RWPE2 (cell line): Measurements from ENCODE around the gene AHCYL1.

Source experiments
- ATAC-seq: fragments of 200-7000 bp; cut with Tn5 transposase; 3 replicates; pipeline ENCODE4 v1.9.1; 2021; ENCODE audit warnings: low read depth
- DNase-seq: peaks from one replicate; pipeline ENCODE4 v3.0.0-alpha.2; 2020; ENCODE audit warnings: low spot score
- H3K27ac ChIP-seq: fragments of 450-650 bp; 2 replicates; pipeline ENCODE4 v1.5.1; 2017; ENCODE audit warnings: mild to moderate bottlenecking; ENCODE audit not compliant: poor library complexity, severe bottlenecking
- H3K27me3 ChIP-seq: fragments of 250-450 bp; sonication (Bioruptor Pico); 2 replicates; pipeline ENCODE4 v1.5.1; 2021; ENCODE audit warnings: mild to moderate bottlenecking, moderate library complexity; ENCODE audit not compliant: insufficient read depth, poor library complexity, severe bottlenecking
- H3K36me3 ChIP-seq: fragments of 250-450 bp; sonication (Bioruptor Pico); 2 replicates; pipeline ENCODE4 v1.5.1; 2020; ENCODE audit warnings: low read depth, mild to moderate bottlenecking, moderate library complexity
- H3K4me1 ChIP-seq: fragments of 250-450 bp; sonication (Bioruptor Pico); 2 replicates; pipeline ENCODE4 v1.5.1; 2021; ENCODE audit warnings: mild to moderate bottlenecking, moderate library complexity; ENCODE audit not compliant: insufficient read depth, poor library complexity, severe bottlenecking
- H3K4me3 ChIP-seq: fragments of 250-450 bp; sonication (Bioruptor Pico); 2 replicates; pipeline ENCODE4 v1.5.1; 2021; ENCODE audit warnings: mild to moderate bottlenecking, moderate library complexity; ENCODE audit not compliant: severe bottlenecking
- H3K9me3 ChIP-seq: fragments of 250-450 bp; sonication (Bioruptor Pico); 2 replicates; pipeline ENCODE4 v1.5.1; 2021; ENCODE audit warnings: mild to moderate bottlenecking, moderate library complexity; ENCODE audit not compliant: severe bottlenecking
- TF ChIP-seq, protein P1 (sequence below): fragments of 450-650 bp; IDR thresholded peaks from one replicate; pipeline ENCODE4 v1.5.1; 2017; ENCODE audit warnings: mild to moderate bottlenecking, moderate library complexity; ENCODE audit not compliant: poor library complexity, severe bottlenecking

AHCYL1 gene

DNA sequence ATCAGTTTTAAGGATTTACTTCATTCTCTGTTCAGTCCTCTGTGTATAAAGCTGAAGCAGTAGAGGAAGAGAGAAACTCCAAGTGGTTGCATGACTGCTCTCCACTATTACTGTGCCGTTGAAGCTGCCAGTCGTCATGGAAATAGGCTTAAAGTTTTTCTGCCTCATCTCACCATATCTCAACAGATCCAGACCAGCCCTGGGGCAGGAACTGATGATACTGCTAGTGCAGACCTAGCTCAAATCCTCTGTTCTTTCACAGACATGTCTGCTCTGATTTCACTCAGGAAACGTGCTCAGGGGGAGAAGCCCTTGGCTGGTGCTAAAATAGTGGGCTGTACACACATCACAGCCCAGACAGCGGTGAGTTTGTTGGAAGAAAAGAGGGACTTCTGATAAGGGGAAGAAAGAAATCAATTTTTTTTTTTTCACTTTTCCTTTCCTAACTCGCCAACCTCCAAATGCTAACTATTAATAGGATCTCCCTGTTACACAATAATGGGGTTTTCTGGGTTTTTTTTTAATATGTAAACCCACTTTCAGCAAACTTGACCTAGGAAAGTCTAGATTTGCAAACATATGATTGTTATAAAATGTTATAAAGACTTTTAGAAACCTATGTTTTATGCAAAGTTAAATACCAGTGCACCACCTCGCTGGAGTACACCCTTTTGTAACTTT lies 27.7 kb downstream of the AHCYL1 start:
- no peaks in the 10 kb centered on the region for H3K9me3 ChIP-seq
- no peak overlapping the region for H3K27ac ChIP-seq
- H3K27me3 ChIP-seq: no peaks in the 10 kb centered on the region
- no peaks in the 10 kb centered on the region for H3K4me1 ChIP-seq
- no peak for ATAC-seq
- TF ChIP-seq, protein P1, sequence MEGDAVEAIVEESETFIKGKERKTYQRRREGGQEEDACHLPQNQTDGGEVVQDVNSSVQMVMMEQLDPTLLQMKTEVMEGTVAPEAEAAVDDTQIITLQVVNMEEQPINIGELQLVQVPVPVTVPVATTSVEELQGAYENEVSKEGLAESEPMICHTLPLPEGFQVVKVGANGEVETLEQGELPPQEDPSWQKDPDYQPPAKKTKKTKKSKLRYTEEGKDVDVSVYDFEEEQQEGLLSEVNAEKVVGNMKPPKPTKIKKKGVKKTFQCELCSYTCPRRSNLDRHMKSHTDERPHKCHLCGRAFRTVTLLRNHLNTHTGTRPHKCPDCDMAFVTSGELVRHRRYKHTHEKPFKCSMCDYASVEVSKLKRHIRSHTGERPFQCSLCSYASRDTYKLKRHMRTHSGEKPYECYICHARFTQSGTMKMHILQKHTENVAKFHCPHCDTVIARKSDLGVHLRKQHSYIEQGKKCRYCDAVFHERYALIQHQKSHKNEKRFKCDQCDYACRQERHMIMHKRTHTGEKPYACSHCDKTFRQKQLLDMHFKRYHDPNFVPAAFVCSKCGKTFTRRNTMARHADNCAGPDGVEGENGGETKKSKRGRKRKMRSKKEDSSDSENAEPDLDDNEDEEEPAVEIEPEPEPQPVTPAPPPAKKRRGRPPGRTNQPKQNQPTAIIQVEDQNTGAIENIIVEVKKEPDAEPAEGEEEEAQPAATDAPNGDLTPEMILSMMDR: no peak
- peaks cover 85% of the 10 kb centered on the region for H3K36me3 ChIP-seq
- no peak for DNase-seq
- H3K4me3 ChIP-seq: no peak overlapping the region

DNA sequence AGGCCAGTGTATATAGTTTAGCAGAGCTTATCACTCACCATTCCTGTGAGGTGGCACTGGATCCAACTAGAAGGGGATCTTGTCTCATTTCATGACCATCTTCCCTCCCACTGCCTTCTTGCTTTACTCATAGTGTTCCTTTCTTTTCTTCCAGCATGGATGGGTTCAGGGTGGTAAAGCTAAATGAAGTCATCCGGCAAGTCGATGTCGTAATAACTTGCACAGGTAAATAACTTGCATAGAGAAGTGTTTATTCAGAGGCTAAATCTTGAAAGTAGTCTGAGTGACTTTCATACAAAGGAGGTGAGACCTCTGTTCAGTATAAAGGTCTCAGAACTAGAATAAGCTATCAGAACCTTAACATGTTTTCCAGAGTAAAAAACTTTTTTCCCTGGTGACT lies 33.2 kb downstream of the AHCYL1 start:
- ATAC-seq (no peak), DNase-seq (no peak)
- no peaks in the 10 kb centered on the region for H3K9me3 ChIP-seq
- no peak overlapping the region for H3K4me3 ChIP-seq
- TF ChIP-seq, protein P1: no peak
- no peaks in the 10 kb centered on the region for H3K27me3 ChIP-seq
- peaks cover 92% of the 10 kb centered on the region for H3K36me3 ChIP-seq
- no peaks in the 10 kb centered on the region for H3K4me1 ChIP-seq
- H3K27ac ChIP-seq: no peak overlapping the region

DNA sequence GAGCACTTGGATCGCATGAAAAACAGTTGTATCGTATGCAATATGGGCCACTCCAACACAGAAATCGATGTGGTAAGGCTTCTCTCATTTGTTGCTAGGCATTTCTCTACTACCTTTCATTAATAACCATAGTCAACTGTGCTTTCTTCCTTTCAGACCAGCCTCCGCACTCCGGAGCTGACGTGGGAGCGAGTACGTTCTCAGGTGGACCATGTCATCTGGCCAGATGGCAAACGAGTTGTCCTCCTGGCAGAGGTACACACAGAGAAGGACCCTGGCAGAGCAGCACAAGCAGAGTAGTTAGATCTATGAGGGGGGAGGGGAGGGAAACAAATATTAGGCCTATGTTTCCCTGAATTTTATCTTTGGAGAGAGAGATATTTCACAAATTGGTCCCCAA lies 33.8 kb downstream of the AHCYL1 start:
- Histone ChIP-seq H3K27ac (no peak overlapping the region), H3K9me3 (no peaks in the 10 kb centered on the region)

DNA sequence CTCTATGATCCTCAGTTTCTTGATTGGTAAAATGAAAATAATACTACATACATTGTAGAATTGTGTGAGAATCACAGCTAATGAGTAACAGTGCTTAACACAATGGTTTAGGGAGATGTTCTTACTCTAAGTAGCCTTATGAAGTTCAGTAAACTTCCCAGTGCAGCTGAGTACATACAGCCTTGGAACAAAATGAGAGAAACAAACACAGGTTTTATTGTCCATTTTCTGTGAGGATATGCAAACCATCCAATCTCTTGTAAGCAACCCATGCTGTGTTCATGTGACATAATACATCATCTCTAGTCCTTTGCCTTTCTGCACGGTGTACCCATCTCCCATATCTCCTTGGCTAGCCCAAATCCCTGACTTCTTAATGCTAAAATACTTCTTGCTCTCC lies 35.2 kb downstream of the AHCYL1 start:
- H3K27ac ChIP-seq: no peak overlapping the region
- DNase-seq: no peak

More for the DNA sequence above, 33.8 kb downstream of the AHCYL1 start:
- ATAC-seq: no peak
- Histone ChIP-seq H3K27me3 (no peaks in the 10 kb centered on the region), H3K4me3 (no peak overlapping the region), H3K36me3 (peaks cover 90% of the 10 kb centered on the region), H3K4me1 (no peaks in the 10 kb centered on the region)
- TF ChIP-seq, protein P1: no peak
- no peak for DNase-seq

DNA sequence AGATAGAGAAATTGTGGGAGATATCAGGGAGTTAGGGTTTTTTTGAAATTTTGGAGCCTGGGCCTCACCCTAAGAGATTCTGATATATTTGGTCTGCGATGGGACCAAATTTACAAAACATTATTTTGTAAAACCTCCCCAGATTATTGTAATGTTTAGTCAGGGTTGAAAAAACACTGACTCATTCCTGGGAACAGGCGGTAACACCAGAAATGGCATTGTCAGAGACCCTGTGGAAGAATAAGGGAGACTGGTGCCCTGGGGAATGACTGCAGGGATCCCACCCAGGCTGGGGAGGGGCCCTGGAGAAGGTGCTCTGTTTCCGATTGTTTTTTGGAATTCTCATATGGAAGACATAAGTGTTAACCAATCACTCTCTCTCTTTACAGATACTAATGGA lies 36.7 kb downstream of the AHCYL1 start:
- Histone ChIP-seq H3K9me3 (no peaks in the 10 kb centered on the region), H3K27me3 (no peaks in the 10 kb centered on the region), H3K4me1 (no peaks in the 10 kb centered on the region), H3K36me3 (peaks cover 64% of the 10 kb centered on the region), H3K27ac (no peak overlapping the region), H3K4me3 (no peak overlapping the region)
- ATAC-seq (no peak), DNase-seq (no peak)
- TF ChIP-seq, protein P1: no peak

More for the DNA sequence above, 35.2 kb downstream of the AHCYL1 start:
- Histone ChIP-seq H3K9me3 (no peaks in the 10 kb centered on the region), H3K4me3 (no peak overlapping the region), H3K27me3 (no peaks in the 10 kb centered on the region), H3K4me1 (no peaks in the 10 kb centered on the region), H3K36me3 (peaks cover 79% of the 10 kb centered on the region)
- ATAC-seq: no peak
- TF ChIP-seq, protein P1: no peak
